ENCODE measurements around the gene KCNJ3. TPM values are rescaled to one million over a fixed set of nuclear protein-coding genes. Genes with fewer than 3 reads are reported as not detected.

The KCNJ3 gene
- total and polyA plus RNA-seq, 2 donors (not counting 1 experiment from before 2014, with no cell fraction given) = 0.01 TPM; not detected in 1

DNA sequence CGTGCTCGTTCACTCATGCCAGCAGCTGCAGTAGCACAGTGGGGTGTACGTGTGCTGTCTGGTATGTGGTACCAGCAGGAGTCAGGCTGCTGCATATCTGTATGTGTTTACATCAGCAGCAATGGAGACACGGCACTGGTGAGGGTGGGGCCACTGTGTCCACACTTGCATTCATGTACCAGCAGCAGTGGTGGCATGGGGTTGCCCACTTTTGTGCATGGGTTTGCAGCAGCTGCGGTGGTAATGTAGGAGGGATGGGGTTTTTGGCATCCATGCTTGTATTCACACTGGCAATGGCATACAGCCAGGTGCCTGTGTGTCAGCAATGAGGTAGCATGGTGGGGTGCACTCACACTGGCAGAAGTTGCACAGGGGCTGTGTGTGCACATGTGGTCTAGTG lies 187.8 kb downstream of the KCNJ3 start:
- ATAC-seq (ENCODE audit: low read depth) (no peak), DNase-seq (no peak)
- POLR2A ChIA-PET = no interaction called here
- Histone ChIP-seq H3K9ac (ENCODE audit: low read length) (no peak overlapping the region), H3K79me2 (ENCODE audit: control insufficient read depth, insufficient read depth, low read length) (no peaks in the 10 kb centered on the region), H3K36me3 (replicated peaks in 1 of 2; ENCODE audit: control extremely low read depth in 1 of 2, control insufficient read depth in 1 of 2, extremely low read depth in 1 of 2, insufficient read depth in 2 of 2, low read length in 1 of 2) (no peaks in the 10 kb centered on the region), H2AFZ (ENCODE audit: insufficient read depth, low read depth, low read length, poor library complexity, severe bottlenecking) (no peak overlapping the region), H3K4me3 (ENCODE audit: control extremely low read depth in 1 of 5, extremely low read depth in 1 of 5, insufficient read depth in 1 of 5, low read depth in 2 of 5, low read length in 4 of 5) (no peak overlapping the region), H3K27ac (ENCODE audit: low read length in 2 of 2) (no peak overlapping the region), H3K27me3 (replicated peaks in 1 of 4; ENCODE audit: control extremely low read depth in 1 of 4, control insufficient read depth in 3 of 4, insufficient read depth in 4 of 4, low read length in 3 of 4) (no peaks in the 10 kb centered on the region), H3K4me2 (replicated peaks; ENCODE audit: low read depth, low read length, poor library complexity, severe bottlenecking) (no peak overlapping the region), H3K9me3 (ENCODE audit: control extremely low read depth in 1 of 3, control insufficient read depth in 2 of 3, insufficient read depth in 1 of 3, low read length in 2 of 3) (peaks cover 0 to 10% (median 0%) of the 10 kb centered on the region in 3 donors), H4K20me1 (ENCODE audit: control insufficient read depth, insufficient read depth, low read length, poor library complexity, severe bottlenecking) (no peaks in the 10 kb centered on the region), H3K4me1 (ENCODE audit: control insufficient read depth in 2 of 2, insufficient read depth in 2 of 2, low read length in 2 of 2) (no peaks in the 10 kb centered on the region)
- H3K9me3 Mint-ChIP-seq (ENCODE audit: insufficient read depth) = peaks cover 6% of the 10 kb centered on the region
- H3K4me1 Mint-ChIP-seq = no peaks in the 10 kb centered on the region
- no peak overlapping the region for H3K27ac Mint-ChIP-seq
- CTCF ChIA-PET = no interaction called here
- 92% methylated on average over 5 of the region's 5 CpGs for WGBS (ENCODE audit: insufficient coverage)
- no peaks in the 10 kb centered on the region for H3K27me3 Mint-ChIP-seq
- intact Hi-C loops (cut with micrococcal nuclease) = no loop called here
- no peak overlapping the region for H3K4me3 Mint-ChIP-seq
- TF ChIP-seq, protein P1, sequence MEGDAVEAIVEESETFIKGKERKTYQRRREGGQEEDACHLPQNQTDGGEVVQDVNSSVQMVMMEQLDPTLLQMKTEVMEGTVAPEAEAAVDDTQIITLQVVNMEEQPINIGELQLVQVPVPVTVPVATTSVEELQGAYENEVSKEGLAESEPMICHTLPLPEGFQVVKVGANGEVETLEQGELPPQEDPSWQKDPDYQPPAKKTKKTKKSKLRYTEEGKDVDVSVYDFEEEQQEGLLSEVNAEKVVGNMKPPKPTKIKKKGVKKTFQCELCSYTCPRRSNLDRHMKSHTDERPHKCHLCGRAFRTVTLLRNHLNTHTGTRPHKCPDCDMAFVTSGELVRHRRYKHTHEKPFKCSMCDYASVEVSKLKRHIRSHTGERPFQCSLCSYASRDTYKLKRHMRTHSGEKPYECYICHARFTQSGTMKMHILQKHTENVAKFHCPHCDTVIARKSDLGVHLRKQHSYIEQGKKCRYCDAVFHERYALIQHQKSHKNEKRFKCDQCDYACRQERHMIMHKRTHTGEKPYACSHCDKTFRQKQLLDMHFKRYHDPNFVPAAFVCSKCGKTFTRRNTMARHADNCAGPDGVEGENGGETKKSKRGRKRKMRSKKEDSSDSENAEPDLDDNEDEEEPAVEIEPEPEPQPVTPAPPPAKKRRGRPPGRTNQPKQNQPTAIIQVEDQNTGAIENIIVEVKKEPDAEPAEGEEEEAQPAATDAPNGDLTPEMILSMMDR (IDR thresholded peaks at IDR 0.05) = no peak
- TF ChIP-seq EZH2 (IDR thresholded peaks at IDR 0.05; ENCODE audit: borderline replicate concordance, insufficient read depth, low read depth, low read length, poor library complexity, severe bottlenecking) = no peak

DNA sequence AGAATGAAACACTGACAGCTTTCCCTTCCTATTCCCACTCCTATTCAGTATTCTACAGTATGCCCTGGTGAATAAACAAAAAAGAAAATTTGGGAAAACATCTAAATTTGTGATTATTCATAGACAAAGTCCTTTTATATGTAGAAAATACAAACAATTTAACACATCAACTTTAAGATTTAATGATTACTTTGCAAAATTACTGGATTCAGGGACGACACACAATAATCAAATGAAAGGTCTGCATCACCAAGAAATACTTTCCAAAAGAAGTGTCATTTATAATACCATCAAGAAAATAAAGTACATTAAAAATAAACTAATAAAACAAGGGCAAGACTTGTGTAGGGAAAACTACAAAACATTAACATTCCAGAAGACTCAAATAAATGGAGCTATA lies 199.8 kb downstream of the KCNJ3 start:
- H4K20me1 ChIP-seq (ENCODE audit: control insufficient read depth, insufficient read depth, low read length, poor library complexity, severe bottlenecking) = no peaks in the 10 kb centered on the region
- no peaks in the 10 kb centered on the region for H3K9me3 ChIP-seq (ENCODE audit: control extremely low read depth in 1 of 3, control insufficient read depth in 2 of 3, insufficient read depth in 1 of 3, low read length in 2 of 3)
- no peaks in the 10 kb centered on the region for H3K27me3 ChIP-seq (replicated peaks in 1 of 4; ENCODE audit: control extremely low read depth in 1 of 4, control insufficient read depth in 3 of 4, insufficient read depth in 4 of 4, low read length in 3 of 4)
- no peaks in the 10 kb centered on the region for H3K4me1 ChIP-seq (ENCODE audit: control insufficient read depth in 2 of 2, insufficient read depth in 2 of 2, low read length in 2 of 2)
- no peak overlapping the region for H3K27ac ChIP-seq (ENCODE audit: low read length in 2 of 2)
- no peak for DNase-seq
- intact Hi-C loops (cut with micrococcal nuclease) = no loop called here
- ChIA-PET POLR2A (no interaction called here), CTCF (no interaction called here)
- Mint-ChIP-seq H3K9me3 (ENCODE audit: insufficient read depth) (no peaks in the 10 kb centered on the region), H3K4me1 (no peaks in the 10 kb centered on the region), H3K27ac (no peak overlapping the region), H3K4me3 (no peak overlapping the region), H3K27me3 (no peaks in the 10 kb centered on the region)
- no peaks in the 10 kb centered on the region for H3K79me2 ChIP-seq (ENCODE audit: control insufficient read depth, insufficient read depth, low read length)
- no peak for ATAC-seq (ENCODE audit: low read depth)
- H3K4me3 ChIP-seq (ENCODE audit: control extremely low read depth in 1 of 5, extremely low read depth in 1 of 5, insufficient read depth in 1 of 5, low read depth in 2 of 5, low read length in 4 of 5) = no peak overlapping the region
- no CpG with 5 or more reads among the region's 1 CpG for WGBS (ENCODE audit: insufficient coverage)
- TF ChIP-seq, protein P1 (IDR thresholded peaks at IDR 0.05) = no peak
- TF ChIP-seq EZH2 (IDR thresholded peaks at IDR 0.05; ENCODE audit: borderline replicate concordance, insufficient read depth, low read depth, low read length, poor library complexity, severe bottlenecking) = no peak
- H3K4me2 ChIP-seq (replicated peaks; ENCODE audit: low read depth, low read length, poor library complexity, severe bottlenecking) = no peak overlapping the region
- no peak overlapping the region for H3K9ac ChIP-seq (ENCODE audit: low read length)
- H3K36me3 ChIP-seq (replicated peaks in 1 of 2; ENCODE audit: control extremely low read depth in 1 of 2, control insufficient read depth in 1 of 2, extremely low read depth in 1 of 2, insufficient read depth in 2 of 2, low read length in 1 of 2) = no peaks in the 10 kb centered on the region
- no peak overlapping the region for H2AFZ ChIP-seq (ENCODE audit: insufficient read depth, low read depth, low read length, poor library complexity, severe bottlenecking)

Measured in B cell (primary cell).